Endothelial cell of umbilical vein (primary cell): ENCODE measurements around the gene AKR1C4.

Experiments used
- EZH2 ChIP-seq: IDR thresholded peaks from 2 replicates; pipeline ENCODE4 v1.6.1; 2012; ENCODE audit warnings: borderline replicate concordance, low read depth, mild to moderate bottlenecking, moderate library complexity, low read length, inconsistent platforms; ENCODE audit not compliant: severe bottlenecking
- FOS ChIP-seq: IDR thresholded peaks from 2 replicates; pipeline ENCODE4 v1.6.1; 2011; ENCODE audit warnings: mild to moderate bottlenecking, low read length, moderate library complexity, borderline replicate concordance; ENCODE audit not compliant: insufficient read depth
- JUN ChIP-seq: IDR thresholded peaks from 2 replicates; pipeline ENCODE4 v1.6.1; 2011; ENCODE audit warnings: borderline replicate concordance, low read depth; ENCODE audit not compliant: insufficient read length, insufficient read depth
- MYC ChIP-seq: IDR thresholded peaks from one replicate; pipeline ENCODE4 v1.6.1; 2011; ENCODE audit warnings: mild to moderate bottlenecking, low read depth, low read length
- POLR2A ChIP-seq: IDR thresholded peaks from 2 replicates; pipeline ENCODE4 v1.6.1; 2012; ENCODE audit warnings: low read depth, mild to moderate bottlenecking, control low read depth, low read length
- POLR2AphosphoS5 ChIP-seq: IDR thresholded peaks from 2 replicates; pipeline ENCODE4 v1.6.1; 2012; ENCODE audit warnings: low read depth, mild to moderate bottlenecking, control low read depth, low read length, moderate library complexity; ENCODE audit not compliant: insufficient read depth
- TF ChIP-seq, protein P1 (sequence below), 2 donors: IDR thresholded peaks; 1 replicate in 1 of 2; 2 replicates in 1 of 2; pipeline ENCODE4 v1.5.1; 2011; ENCODE audit warnings: low read length in 2 of 2, mild to moderate bottlenecking in 2 of 2, moderate library complexity in 2 of 2, control low read depth in 1 of 2, inconsistent platforms in 1 of 2, low read depth in 1 of 2; ENCODE audit not compliant: insufficient read depth in 1 of 2; ENCODE audit errors: extremely low read depth in 1 of 2

DNA sequence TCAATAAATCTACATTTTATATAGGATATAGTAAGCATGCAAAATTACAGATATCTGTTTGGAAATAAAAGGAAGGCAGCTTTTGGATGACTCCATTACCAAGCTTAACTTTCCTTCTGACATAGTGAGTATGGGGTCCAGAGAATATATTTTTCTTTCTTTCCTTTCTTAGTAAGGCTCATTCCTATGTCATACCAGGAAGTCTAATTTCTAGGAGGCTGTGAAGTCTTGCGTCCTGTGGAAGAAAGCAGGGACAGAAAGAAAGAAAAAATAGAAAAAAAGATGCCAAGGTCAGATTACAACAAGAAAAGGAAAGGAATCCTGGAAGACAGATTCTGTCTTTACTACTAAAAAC is 48.0 kb upstream of the AKR1C4 start:
- TF ChIP-seq, protein P1, sequence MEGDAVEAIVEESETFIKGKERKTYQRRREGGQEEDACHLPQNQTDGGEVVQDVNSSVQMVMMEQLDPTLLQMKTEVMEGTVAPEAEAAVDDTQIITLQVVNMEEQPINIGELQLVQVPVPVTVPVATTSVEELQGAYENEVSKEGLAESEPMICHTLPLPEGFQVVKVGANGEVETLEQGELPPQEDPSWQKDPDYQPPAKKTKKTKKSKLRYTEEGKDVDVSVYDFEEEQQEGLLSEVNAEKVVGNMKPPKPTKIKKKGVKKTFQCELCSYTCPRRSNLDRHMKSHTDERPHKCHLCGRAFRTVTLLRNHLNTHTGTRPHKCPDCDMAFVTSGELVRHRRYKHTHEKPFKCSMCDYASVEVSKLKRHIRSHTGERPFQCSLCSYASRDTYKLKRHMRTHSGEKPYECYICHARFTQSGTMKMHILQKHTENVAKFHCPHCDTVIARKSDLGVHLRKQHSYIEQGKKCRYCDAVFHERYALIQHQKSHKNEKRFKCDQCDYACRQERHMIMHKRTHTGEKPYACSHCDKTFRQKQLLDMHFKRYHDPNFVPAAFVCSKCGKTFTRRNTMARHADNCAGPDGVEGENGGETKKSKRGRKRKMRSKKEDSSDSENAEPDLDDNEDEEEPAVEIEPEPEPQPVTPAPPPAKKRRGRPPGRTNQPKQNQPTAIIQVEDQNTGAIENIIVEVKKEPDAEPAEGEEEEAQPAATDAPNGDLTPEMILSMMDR (IDR thresholded peaks at IDR 0.05; ENCODE audit: extremely low read depth in 1 of 2, insufficient read depth in 1 of 2, low read depth in 1 of 2, low read length in 2 of 2): no peak
- TF ChIP-seq MYC: no peak
- no peak for TF ChIP-seq EZH2
- TF ChIP-seq POLR2A: no peak
- no peak for TF ChIP-seq JUN
- TF ChIP-seq FOS: no peak
- no peak for TF ChIP-seq POLR2AphosphoS5
